OCI-LY1 (cell line): Measurements from ENCODE around the gene CYBB.

Experiments
- H2AFZ ChIP-seq: fragments of 200-600 bp; sonication (generic), shearing (Covaris generic); 2 replicates; pipeline ENCODE4 v1.6.0; 2014; ENCODE audit warnings: antibody characterized with exemption, mild to moderate bottlenecking, low read length
- H3F3A ChIP-seq: fragments of 200-600 bp; sonication (generic), shearing (Covaris generic); 2 replicates; pipeline ENCODE4 v1.6.0; 2014; ENCODE audit warnings: mild to moderate bottlenecking, antibody characterized with exemption, low read length, moderate library complexity; ENCODE audit not compliant: insufficient read depth
- H3K27ac ChIP-seq: fragments of 200-600 bp; sonication (generic); 2 replicates; pipeline ENCODE4 v1.5.1; 2014; ENCODE audit warnings: low read length, mixed run types, mild to moderate bottlenecking, low read depth; ENCODE audit not compliant: poor library complexity, severe bottlenecking
- H3K27me3 ChIP-seq: fragments of 200-600 bp; sonication (generic); 2 replicates; pipeline ENCODE4 v1.6.0; 2014; ENCODE audit warnings: antibody characterized with exemption, mild to moderate bottlenecking, low read length, moderate library complexity; ENCODE audit not compliant: insufficient read depth
- H3K36me3 ChIP-seq: fragments of 200-600 bp; sonication (generic); 2 replicates; pipeline ENCODE4 v1.6.1; 2014; ENCODE audit warnings: mild to moderate bottlenecking, antibody characterized with exemption, low read length, moderate library complexity, mixed read lengths; ENCODE audit not compliant: insufficient read depth
- H3K4me1 ChIP-seq: fragments of 200-600 bp; sonication (generic); 2 replicates; pipeline ENCODE4 v1.5.1; 2014; ENCODE audit warnings: mild to moderate bottlenecking, low read length, moderate library complexity; ENCODE audit not compliant: insufficient read depth, severe bottlenecking
- H3K4me2 ChIP-seq: fragments of 200-600 bp; sonication (generic), shearing (Covaris generic); 2 replicates; pipeline ENCODE4 v1.6.1; 2014; ENCODE audit warnings: low read length
- H3K4me3 ChIP-seq: fragments of 200-600 bp; sonication (generic); 2 replicates; pipeline ENCODE4 v1.5.1; 2014; ENCODE audit warnings: low read length, low read depth, mild to moderate bottlenecking, mixed read lengths; ENCODE audit not compliant: poor library complexity, severe bottlenecking
- H3K79me2 ChIP-seq: fragments of 200-600 bp; shearing (Covaris generic); 2 replicates; pipeline ENCODE4 v1.6.1; 2016; ENCODE audit warnings: mixed run types, low read length, mixed read lengths; ENCODE audit not compliant: insufficient read depth
- H3K9ac ChIP-seq: fragments of 200-600 bp; sonication (generic), shearing (Covaris generic); 2 replicates; pipeline ENCODE4 v1.6.1; 2014; ENCODE audit warnings: mild to moderate bottlenecking, low read length, mixed read lengths
- H3K9me2 ChIP-seq: fragments of 200-600 bp; sonication (generic), shearing (Covaris generic); 2 replicates; pipeline ENCODE4 v1.6.1; 2014; ENCODE audit warnings: low read depth, mild to moderate bottlenecking, low read length, mixed read lengths
- H3K9me3 ChIP-seq: fragments of 200-600 bp; shearing (Covaris generic); 2 replicates; pipeline ENCODE4 v1.6.1; 2014; ENCODE audit warnings: low read length, mixed read lengths
- H4K20me1 ChIP-seq: fragments of 200-600 bp; sonication (generic), shearing (Covaris generic); 2 replicates; pipeline ENCODE4 v1.6.0; 2016; ENCODE audit warnings: mild to moderate bottlenecking, low read length; ENCODE audit not compliant: insufficient read depth
- CTCF ChIP-seq: fragments of 200-600 bp; sonication (generic), shearing (Covaris generic); IDR thresholded peaks from 2 replicates; pipeline ENCODE4 v1.5.1; 2017; ENCODE audit warnings: mild to moderate bottlenecking, antibody characterized with exemption, low read length, moderate library complexity, mixed read lengths
- EZH2 ChIP-seq: fragments of 200-600 bp; sonication (generic), shearing (Covaris generic); IDR thresholded peaks from 2 replicates; pipeline ENCODE4 v1.8.0; 2017; ENCODE audit warnings: borderline replicate concordance, mixed run types, mild to moderate bottlenecking, antibody characterized with exemption, low read length, moderate library complexity, mixed read lengths

CYBB gene

GRCh38 chrX:37803057-37803456, 23.2 kb downstream of the CYBB start:
- Histone ChIP-seq H3K27me3 (no peaks in the 10 kb centered on the region), H3K79me2 (no peaks in the 10 kb centered on the region), H3K36me3 (no peaks in the 10 kb centered on the region), H3K9me2 (no peaks in the 10 kb centered on the region), H3K27ac (no peak overlapping the region), H3K9me3 (no peaks in the 10 kb centered on the region), H3K4me1 (no peaks in the 10 kb centered on the region), H4K20me1 (no peaks in the 10 kb centered on the region), H3F3A (no peaks in the 10 kb centered on the region), H3K4me3 (no peak overlapping the region), H2AFZ (no peak overlapping the region), H3K9ac (no peak overlapping the region), H3K4me2 (no peak overlapping the region)
- TF ChIP-seq EZH2, result no peak
- TF ChIP-seq CTCF, result no peak

- no peak for TF ChIP-seq EZH2
- Histone ChIP-seq H2AFZ (no peak overlapping the region), H3K9ac (no peak overlapping the region), H3K4me2 (no peak overlapping the region), H3K27ac (no peak overlapping the region), H4K20me1 (no peaks in the 10 kb centered on the region), H3K4me3 (no peak overlapping the region), H3K4me1 (peaks cover 34% of the 10 kb centered on the region), H3K9me3 (no peaks in the 10 kb centered on the region), H3K79me2 (no peaks in the 10 kb centered on the region), H3K9me2 (no peaks in the 10 kb centered on the region), H3F3A (no peaks in the 10 kb centered on the region), H3K36me3 (no peaks in the 10 kb centered on the region), H3K27me3 (no peaks in the 10 kb centered on the region)
Observed at GRCh38 chrX:37809970-37810369, 30.1 kb downstream of the CYBB start.

GRCh38 chrX:37812110-37812509, 32.3 kb downstream of the CYBB start:
- Histone ChIP-seq H3K4me3 (no peak overlapping the region), H3K27ac (no peak overlapping the region), H2AFZ (no peak overlapping the region), H3K36me3 (no peaks in the 10 kb centered on the region), H3K79me2 (no peaks in the 10 kb centered on the region), H3K4me2 (no peak overlapping the region), H3K4me1 (peaks cover 55% of the 10 kb centered on the region), H3K9me2 (no peaks in the 10 kb centered on the region), H4K20me1 (no peaks in the 10 kb centered on the region), H3K9me3 (no peaks in the 10 kb centered on the region), H3F3A (no peaks in the 10 kb centered on the region), H3K9ac (no peak overlapping the region), H3K27me3 (no peaks in the 10 kb centered on the region)
- TF ChIP-seq EZH2 (no peak), CTCF (no peak)

GRCh38 chrX:37813570-37813969, 33.7 kb downstream of the CYBB start:
- Histone ChIP-seq H3K36me3 (no peaks in the 10 kb centered on the region), H3K4me1 (peaks cover 66% of the 10 kb centered on the region), H3K9me2 (no peaks in the 10 kb centered on the region), H3F3A (no peaks in the 10 kb centered on the region), H3K27me3 (no peaks in the 10 kb centered on the region), H3K4me2 (peak overlapping the region; percentile 21; the same call in 1 of the 2 replicates), H3K4me3 (no peak overlapping the region), H3K9me3 (no peaks in the 10 kb centered on the region), H3K27ac (peak overlapping the region; percentile 59), H3K9ac (no peak overlapping the region; the same call in 1 of the 2 replicates), H3K79me2 (no peaks in the 10 kb centered on the region), H2AFZ (0 out of 2 replicates have a peak overlapping the region, but pooled peaks have one; percentile 19), H4K20me1 (no peaks in the 10 kb centered on the region)
- TF ChIP-seq EZH2, result no peak
